IPS DF 4.7 (cell line): ENCODE results near the gene PRPF31.
A peak's percentile ranks its signal among the peaks of the same experiment; 100 is the strongest.

ENCODE experiments used
- DNase-seq: peaks from one replicate; pipeline ENCODE4 v3.0.0-alpha.2; 2013; ENCODE audit warnings: low spot score; ENCODE audit errors: extremely low read depth

PRPF31 gene

DNA sequence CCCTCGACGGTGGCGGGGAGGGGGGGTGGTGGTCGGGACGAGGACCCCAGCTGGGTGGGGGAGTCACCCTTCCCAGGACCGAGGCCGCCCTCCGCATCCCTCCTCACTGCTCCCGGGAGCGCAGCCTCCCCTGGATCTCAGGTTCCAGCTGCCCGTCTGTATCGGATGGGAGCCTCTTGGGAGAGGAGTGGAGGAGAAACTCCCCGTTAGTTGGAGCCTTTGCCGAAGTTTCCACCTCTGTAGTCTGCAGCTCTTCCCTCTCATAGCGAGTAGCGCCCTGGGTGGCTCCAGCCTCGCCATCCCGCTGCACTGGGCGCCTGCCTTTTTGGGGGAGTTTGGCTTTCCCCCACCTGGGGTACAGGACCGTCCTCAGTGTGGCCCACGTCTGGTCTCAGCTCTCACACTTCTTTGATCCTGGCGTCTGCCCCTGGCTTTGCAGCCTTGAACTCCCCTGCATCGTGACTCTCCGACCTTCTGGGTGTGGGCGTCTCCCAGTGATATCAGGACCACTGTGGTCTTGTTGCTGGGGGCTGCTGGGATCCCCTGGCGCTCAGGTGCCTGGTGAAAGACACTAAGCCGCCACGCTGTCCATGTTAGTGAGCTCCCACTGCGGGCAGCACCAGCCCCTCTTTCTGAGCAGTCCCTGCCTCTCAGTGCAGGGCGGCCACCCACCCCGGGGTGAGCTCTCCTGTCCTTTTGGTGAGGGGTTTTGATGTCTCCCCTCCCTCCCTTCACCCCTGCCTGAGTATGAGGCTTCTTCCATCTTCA, 23.1 kb downstream of the PRPF31 start:
- DNase-seq = no peak

DNA sequence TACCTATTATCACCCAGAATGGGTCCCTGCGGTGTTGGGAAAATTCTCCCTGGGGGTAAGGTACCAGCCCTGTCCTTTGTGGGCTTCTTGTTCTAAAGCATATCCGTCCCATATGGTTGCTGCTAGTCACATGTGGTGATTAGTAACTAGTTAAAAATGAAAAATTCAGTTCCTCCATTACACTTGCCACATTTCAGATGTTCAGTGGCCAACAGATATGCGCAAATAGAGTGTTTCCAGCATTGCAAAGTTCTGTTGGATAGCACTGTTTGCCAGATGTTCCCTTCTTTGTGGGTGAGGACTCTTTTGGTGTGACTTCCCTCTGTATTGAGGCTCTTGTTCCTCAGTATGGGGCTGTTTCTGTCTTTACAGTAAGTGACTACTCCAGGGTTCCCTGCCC, 25.8 kb downstream of the PRPF31 start:
- no peak for DNase-seq

DNA sequence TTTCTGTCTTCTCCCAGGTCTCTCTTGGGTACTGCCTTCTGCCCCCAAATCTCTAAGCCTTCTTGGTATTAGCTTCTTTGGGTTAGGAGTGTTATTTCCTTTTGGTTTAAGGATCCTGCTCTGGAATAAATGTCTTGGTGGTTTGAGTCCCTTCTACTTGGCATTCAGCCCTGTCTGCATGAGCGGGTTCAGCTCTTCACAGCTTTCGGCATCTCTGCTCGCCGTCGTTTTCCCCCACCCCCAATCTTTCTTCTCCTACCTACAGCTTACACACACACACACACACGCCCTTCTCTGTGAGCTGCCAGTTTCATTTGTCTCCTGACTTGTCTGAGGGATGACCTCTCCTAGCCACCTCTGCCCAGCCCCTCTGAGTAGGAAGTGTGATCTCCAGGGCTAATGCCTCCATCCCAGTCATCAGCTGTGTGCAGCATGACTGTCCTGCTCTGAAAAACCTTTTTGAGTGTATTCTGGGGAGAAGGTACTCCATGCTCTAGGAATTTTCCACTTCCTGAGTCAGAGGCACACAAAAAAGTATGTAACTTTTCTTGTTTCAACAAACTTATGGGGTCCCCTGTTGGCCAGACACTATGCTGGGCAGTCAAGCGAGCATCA, 26.7 kb downstream of the PRPF31 start:
- no peak for DNase-seq

DNA sequence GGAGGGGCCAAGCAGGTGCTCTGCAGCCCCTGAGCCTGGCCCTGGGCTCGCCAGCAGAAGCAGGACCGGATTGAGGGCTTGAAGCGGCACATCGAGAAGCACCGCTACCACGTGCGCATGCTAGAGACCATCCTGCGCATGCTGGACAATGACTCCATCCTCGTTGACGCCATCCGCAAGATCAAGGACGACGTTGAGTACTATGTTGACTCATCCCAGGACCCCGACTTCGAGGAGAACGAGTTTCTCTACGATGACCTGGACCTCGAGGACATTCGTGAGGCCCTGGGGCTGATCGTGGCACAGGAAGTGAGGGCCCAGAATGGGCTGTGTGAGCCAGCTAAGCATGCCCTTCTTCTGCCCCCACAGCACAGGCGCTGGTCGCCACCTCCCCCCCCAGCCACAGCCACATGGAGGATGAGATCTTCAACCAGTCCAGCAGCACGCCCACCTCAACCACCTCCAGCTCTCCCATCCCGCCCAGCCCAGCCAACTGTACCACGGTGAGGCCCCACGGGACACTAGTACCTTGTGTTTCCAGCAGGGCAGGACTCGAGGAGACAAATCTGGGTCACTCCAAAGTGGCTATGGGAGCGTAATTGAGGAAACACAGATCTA, 30.1 kb downstream of the PRPF31 start:
- no peak for DNase-seq

DNA sequence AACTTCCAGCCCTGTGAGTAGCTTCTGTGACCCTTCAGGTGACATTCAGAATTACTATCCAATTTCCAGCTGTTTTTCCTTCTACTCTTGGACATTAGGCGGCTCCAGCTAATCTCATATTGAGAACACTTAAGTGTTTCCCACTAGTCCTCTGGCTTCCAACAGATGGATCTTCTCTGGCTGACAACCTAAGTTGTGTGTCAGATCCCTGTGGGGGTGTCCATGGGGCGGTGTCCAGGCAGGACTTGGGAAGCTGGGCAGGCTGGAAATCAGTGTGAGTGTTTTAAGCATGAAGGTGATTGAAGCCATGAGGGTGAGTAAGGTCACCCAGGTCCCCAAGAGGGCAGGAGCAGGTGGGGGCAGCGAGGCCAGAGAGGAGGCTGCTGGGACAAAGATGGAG, 32.1 kb downstream of the PRPF31 start:
- DNase-seq = no peak

DNA sequence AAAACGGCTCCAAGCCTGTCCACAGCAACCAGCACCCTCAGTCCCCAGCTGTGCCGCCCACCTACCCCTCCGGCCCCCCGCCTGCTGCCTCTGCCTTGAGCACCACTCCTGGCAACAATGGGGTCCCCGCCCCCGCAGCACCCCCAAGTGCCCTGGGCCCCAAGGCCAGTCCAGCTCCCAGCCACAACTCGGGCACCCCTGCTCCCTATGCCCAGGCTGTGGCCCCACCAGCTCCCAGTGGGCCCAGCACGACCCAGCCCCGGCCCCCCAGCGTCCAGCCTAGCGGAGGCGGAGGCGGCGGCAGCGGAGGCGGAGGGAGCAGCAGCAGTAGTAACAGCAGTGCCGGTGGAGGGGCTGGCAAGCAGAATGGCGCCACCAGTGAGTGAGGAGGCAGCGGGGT, 32.6 kb downstream of the PRPF31 start:
- no peak for DNase-seq

DNA sequence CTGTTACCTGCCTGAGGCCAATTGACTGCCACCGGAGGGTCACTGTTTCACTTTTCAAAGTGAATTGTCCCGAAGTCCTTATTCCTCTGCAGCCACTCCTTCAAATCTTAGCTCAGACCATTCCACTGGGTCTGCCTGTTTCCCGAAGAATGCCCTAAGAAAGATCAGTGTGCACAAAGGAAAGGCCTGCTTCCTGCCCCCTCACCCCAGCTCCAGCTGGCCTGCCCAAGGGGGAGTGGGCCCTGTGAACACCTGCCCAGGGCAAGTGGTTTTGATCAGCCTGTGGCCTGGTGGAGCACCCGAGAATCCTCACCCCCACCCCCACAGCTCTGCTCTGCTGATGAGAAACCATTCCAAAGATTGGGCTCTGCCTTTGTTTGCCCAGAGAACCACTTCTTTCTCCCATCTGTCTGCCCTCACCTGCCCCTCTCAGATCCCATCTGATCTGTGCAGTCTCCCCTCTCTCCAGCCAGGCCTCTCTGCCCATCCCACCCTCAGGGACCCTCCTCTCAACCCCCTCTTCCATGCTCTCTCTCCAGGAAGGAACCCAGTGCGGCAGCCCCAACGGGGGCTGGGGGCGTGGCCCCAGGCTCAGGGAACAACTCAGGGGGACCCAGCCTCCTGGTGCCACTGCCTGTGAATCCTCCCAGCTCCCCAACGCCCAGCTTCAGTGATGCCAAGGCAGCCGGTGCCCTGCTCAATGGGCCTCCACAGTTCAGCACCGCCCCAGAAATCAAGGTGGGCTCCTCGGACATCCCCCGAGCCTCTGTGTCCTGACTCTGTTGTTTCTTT, 33.7 kb downstream of the PRPF31 start:
- no peak for DNase-seq

DNA sequence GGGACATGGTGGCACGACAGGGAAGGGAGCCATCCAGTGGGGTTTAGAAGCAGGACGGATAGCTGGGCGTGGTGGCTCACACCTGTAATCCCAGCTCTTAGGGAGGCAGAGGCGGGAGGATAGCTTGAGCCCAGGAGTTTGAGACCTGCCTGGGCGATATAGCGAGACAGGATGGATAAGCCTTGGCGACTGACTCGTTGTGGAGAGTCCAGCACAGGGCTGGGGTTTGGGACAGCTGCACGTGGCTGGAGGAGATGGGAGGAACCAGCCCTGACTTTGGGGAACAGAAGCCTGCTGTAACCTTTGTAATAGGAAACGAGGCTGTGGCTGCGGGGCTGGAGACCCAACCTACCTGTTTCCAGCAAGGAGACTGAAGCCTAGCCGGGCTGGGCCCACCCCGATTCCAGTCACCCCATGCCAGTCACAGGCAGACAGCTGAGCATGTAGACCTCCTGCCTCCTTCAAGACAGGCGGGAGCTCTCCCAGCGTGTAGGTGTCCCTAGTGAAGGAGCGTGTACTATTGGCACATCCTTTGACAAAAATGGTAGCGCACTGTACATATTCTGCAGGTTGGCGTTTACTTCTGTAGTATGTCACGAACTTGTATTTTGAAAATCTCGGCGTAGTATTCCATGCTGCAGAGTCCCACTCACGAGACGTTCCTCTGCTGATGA, 35.9 kb downstream of the PRPF31 start:
- no peak for DNase-seq

DNA sequence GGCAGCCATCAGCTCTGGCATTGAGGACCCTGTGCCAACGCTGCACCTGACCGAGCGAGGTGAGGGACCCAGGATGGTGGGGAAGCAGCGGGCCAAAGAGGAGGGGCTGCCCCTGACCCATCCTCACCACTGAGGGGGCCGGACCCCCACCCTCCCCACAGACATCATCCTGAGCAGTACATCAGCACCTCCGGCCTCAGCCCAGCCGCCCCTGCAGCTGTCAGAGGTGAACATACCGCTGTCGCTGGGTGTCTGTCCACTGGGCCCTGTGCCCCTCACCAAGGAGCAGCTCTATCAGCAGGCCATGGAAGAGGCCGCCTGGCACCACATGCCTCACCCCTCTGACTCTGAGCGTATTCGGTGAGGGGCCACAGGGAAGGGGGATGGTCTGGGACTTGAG, 36.7 kb downstream of the PRPF31 start:
- DNase-seq = no peak

DNA sequence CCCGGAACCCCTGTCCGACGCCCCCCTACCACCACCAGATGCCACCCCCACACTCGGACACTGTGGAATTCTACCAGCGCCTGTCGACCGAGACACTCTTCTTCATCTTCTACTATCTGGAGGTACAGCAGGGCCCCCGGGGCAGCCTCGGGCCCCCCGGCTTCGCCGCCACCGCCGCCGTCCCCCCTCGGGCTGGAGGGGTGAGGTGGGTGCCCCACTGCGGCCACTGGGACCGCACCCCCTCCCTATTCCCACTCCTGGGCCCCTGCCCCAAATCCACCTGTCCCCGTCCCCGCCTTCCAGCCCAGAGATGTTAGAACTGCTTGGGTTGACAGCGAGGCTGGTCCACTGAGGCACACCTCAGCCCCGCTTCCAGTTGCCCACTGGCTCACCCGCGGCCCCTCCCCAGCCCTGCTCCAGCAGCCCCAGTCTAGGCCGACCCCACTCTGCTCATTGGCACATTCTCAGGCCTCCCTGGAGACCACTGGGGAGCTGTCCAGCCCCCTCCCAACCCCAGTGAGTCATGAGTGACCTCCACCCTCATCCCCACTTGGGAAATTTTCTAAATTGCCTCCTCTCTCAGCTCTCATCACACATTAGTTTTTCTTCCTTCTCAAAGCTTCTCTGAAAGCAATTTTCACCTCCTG, 37.4 kb downstream of the PRPF31 start:
- DNase-seq = no peak

DNA sequence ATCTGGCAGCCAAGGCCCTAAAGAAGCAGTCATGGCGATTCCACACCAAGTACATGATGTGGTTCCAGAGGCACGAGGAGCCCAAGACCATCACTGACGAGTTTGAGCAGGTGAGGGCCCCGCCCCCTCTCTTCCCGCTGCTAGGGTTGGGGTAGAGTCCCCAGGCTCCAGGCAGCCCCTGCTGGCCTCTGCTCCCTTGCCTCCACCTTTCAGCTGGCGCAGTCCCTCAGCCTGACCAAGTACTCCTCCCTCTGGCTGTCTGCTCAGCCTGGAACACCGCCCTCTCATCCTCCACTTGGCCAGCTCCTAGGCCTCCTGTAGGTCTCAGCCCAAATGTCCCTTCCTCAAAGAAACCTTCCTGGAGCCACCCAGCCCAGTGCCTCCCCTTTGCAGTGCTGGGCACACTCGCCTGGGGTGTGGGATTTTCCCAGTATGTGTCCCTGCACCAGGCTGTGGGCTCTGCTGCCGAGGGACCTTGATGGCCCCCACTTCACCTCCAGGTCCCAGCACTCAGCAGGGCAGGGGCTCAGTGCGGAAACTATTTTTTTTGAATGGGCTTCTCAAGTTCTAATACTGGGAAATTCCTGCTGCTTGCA, 38.3 kb downstream of the PRPF31 start:
- DNase-seq = no peak

DNA sequence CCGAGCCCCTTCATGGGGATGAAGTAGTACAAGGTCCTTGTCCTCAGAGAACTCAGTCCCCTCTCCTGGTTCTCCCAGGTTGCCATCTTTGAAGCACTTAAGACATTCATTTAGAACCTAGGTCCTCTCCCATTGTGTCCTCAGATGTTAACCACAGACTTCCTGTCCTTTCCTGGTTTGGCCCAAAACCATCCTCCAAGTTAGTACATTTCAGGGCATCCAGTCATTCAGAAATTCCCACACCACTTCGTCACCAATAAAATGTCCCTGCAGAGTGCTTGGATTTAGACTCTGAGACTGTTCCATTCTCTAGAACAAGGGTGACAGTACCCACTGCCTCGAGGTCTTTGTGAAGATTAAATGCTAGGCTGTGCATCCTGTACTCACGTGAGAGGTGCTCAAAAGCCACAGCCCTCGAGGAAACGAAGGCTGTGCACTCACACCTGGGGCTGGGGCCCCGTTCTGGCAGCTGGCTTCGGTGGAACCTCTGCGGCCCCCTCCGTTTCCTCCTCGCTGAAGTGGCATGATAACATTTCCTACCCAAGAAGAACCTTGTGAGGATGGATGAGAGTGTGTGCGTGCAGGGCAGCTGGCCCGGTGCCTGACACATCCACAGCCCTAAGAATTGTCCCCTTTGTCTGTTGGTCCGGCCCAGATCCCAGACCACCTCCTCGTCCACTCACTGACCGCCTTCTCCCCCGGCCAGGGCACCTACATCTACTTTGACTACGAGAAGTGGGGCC, 39.2 kb downstream of the PRPF31 start:
- no peak for DNase-seq

DNA sequence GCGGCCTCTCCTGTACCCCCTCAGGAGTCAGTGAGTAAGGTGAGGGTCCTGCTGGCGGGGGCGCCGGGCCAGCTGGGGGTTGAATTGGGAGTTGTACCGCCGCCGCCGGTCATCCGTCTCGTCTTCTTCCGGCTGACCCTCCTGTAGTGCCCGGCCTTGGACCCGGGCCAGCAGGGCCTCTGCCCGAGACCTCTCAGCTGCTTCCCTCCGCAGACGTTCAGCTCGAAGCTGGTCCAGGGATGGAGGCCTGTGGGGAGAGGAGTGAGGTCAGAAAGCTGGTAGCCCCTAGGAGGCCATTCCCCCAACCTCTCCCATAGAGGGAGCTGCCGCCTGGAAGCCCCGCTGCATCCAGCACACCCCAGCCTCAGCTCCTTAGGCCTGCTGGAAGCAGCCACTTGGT, 40.1 kb downstream of the PRPF31 start:
- no peak for DNase-seq

DNA sequence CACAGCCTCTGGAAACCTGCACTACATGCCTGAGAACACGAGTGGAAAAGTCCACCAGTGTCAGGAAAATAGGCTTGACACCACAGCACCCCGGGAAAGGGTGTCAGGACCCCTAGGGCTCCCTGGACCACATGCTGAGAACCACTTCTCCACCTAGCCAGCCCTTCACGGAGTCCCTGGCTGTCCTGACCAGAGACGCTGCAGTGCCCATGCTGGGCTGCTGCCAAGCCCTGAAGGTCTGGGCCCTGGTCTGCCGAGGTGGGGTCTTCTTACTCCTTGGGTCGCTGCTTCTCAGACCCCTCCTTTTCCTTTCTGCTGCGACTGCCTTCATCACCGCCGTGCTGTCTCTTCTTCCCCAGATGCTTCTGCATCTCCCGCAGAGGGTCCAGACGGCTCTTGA, 40.9 kb downstream of the PRPF31 start:
- DNase-seq = no peak

DNA sequence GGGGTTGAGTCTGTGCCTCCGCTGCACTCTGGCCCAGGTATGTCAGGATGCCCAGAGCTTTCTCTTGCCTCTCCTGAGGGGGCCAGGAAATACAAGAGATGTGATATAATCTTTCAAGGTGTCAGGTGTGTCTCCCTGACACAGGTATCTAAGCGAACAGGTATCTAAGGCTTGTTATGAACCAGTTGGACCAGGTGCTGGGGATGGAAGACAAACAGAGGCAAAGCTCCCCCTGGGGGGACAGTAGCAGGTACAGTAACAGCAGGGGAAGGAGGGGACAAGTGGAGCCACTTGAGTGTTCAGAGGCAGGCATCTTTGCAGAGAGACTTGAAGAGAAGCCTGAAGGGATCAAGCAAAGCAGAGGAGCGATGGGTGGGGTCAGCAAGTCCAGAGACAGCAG, 41.4 kb downstream of the PRPF31 start:
- no peak for DNase-seq

DNA sequence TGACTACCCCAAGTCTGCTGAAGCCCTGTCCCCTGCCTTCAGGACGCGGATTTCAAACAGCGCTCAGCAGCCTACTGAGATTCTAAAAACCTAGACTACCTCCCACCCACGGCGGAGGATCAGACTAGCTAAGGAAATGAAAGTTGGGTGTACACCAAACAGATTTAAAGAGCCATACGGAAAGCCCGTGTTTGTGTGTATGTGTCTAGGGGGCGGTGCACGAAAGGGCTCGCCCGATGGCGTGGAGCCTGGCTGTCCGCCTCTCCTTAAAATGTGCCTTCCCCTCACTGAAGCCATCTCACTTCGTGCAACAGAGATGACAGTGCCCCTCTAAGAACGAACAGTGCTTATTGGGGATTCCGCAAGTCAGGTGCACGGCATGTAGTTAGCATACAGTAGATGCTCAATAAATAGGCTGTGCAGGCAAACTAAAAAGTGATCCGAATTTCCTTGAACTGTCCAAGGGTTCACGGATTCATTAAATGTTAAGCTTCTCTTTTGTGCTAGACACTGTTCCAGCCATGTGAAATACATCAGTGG, 43.3 kb downstream of the PRPF31 start:
- DNase-seq = no peak

DNA sequence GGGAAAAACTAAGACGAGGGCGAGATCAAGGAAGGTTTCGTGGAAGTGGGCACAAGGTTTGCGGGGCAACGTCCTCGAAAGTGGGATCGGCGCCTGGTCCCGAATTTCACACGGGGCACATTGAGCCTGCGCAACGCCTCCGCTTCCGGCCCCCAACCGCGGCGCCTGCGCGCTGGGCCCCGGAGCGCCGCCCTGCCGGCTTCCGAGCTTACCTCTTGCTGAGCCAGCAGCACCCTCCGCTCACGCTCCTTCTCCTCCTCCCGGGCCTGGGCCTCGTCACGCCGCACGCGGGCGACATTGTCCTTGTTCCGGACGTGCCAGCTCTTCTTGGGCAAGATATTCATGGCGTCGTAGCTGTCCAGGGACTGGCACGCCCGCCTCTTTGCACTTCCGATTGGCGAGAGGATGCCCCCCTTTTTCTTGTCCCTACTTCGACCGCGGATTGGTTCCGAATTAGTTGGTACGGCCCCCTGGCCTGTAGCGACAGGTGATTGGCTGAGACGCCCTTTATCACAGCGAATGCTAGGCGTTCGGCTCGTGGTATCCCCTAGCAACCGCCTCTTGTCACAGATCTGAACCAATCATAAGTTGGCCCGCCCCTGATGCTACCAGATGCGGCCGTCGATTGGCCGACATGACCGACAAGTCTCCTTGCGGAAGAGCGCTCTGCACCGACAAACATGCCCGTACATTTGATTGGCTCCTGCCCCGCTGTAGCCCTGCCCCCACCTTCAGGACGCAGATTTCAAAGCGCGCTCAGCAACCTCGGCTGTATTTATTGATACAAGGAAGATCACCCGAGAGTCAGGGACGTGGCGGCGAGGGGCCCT, 44.0 kb downstream of the PRPF31 start, which contains the start of gene LENG1:
TSS of gene LENG1 (minus strand) at position 370 of the 830 bp plus-strand sequence. CDS start at position 344, 26 bp downstream.
- DNase-seq = peak; percentile 100

DNA sequence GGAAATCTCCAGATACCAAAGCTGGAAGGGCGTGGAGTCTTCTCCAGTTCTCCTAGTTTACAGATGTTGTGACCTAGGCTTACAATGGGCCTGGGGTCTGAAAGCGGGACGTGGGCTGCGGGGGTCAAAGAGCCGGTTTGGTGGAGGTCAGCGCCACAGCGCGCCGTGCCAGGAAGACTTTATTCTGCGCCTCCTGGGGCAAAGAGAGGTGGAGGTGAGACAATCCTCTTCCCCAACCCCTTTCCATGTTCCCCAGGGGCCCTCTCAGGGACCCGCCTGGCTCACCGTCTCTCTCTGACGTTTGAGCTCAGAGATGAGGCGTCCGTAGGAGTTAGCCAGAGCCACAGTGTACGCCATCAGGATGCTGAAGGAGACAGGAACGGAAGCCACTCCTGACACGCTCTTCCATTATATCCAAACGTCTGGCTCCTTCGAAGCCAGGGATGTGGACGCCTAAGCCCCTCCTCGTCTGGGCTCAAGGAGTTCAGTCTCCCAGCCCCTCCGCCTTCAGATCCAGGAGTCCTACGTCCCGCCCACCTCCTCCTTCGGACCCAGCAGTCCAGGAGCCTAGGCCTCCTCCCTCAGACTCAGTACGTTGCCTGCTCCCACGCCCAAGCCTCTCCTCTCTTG, 44.7 kb downstream of the PRPF31 start:
- no peak for DNase-seq
